ENCODE data around the gene IL1F10. TPM values are rescaled to one million over a fixed set of nuclear protein-coding genes. Genes with fewer than 3 reads are reported as not detected.

IL1F10 gene, protein sequence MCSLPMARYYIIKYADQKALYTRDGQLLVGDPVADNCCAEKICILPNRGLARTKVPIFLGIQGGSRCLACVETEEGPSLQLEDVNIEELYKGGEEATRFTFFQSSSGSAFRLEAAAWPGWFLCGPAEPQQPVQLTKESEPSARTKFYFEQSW
- total RNA-seq = not detected
- long read RNA-seq, donor 1 = 0 reads
- long read RNA-seq, donor 2 = 0 reads

DNA sequence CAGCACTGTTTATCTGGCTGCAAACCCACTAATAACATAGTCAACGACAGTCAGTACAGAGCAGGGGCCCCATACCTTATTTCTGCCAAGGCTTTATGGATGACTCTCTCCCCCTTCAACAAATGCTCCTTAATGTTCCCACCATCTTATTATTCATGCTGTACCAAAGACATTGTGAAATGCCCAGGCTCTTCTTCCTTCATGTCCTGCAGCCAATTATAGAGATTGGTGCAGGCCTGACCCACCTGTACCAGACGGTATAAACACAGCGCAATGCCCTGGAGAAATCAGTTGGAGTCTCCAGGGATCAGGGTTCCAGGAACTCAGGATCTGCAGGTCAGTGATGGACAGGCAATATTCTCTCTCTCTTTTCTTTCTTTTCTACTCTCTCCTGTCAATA, at the start of gene IL1F10:
Gene IL1F10 (plus strand): TSS at position 290 of the 400 bp plus-strand sequence. CDS start 4,769 bp downstream, outside the sequence.
- no peak for DNase-seq
- no peaks in the 10 kb centered on the region for H3K36me3 ChIP-seq (ENCODE audit: low read depth)
- intact Hi-C loops (cut with DNase I, micrococcal nuclease) = no loop called here
- no peak for ATAC-seq
- H3K9me3 ChIP-seq = no peaks in the 10 kb centered on the region
- H3K4me3 ChIP-seq = no peak within 1 kb of the TSS
- no peaks in the 10 kb centered on the region for H3K4me1 ChIP-seq (ENCODE audit: low read depth)
- TF ChIP-seq, protein P1, sequence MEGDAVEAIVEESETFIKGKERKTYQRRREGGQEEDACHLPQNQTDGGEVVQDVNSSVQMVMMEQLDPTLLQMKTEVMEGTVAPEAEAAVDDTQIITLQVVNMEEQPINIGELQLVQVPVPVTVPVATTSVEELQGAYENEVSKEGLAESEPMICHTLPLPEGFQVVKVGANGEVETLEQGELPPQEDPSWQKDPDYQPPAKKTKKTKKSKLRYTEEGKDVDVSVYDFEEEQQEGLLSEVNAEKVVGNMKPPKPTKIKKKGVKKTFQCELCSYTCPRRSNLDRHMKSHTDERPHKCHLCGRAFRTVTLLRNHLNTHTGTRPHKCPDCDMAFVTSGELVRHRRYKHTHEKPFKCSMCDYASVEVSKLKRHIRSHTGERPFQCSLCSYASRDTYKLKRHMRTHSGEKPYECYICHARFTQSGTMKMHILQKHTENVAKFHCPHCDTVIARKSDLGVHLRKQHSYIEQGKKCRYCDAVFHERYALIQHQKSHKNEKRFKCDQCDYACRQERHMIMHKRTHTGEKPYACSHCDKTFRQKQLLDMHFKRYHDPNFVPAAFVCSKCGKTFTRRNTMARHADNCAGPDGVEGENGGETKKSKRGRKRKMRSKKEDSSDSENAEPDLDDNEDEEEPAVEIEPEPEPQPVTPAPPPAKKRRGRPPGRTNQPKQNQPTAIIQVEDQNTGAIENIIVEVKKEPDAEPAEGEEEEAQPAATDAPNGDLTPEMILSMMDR (IDR thresholded peaks at IDR 0.05) = no peak

DNA sequence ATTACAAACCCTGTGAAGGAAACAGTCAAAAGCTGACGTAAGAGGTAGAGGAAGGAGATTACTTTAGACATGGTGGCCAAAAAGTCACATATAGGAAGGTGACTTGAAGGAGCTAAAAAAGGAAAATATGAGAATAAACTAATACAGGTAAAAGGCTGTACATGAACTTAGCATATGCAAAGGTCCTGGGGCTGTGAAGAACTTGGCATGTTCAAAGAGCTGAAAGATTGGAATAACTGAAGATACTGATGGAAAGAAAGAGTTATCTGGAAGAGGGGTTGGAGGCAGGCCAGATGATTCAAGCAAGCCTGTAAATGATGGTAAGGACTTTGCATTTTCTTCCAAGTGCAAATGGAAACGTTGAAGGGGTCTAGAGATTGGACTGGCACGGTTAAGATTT, 49.3 kb upstream of the IL1F10 start:
- Histone ChIP-seq H3K4me3 (no peak overlapping the region), H3K36me3 (ENCODE audit: low read depth) (no peaks in the 10 kb centered on the region), H3K9me3 (no peaks in the 10 kb centered on the region), H3K4me1 (ENCODE audit: low read depth) (no peaks in the 10 kb centered on the region)
- DNase-seq = no peak
- intact Hi-C loops (cut with DNase I, micrococcal nuclease) = no loop called here
- TF ChIP-seq, protein P1 (IDR thresholded peaks at IDR 0.05) = no peak
- no peak for ATAC-seq

DNA sequence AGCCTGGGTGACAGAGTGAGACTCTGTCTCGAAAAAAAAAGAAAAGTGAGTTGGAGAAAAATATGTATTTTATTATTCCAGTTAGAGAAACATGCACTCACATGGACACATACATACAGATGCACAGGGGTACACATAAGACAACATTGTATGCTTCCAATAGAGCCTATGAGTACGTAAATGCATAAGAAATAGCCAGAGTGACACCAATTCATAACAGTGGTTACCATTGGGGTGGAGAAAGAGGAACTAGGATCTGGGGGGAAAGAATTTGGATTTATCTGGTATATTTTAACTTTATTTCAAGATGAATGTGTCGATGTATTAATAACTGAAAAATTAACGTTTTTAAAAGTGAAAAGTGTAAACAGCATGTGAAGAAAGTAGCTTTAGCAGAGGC, 46.5 kb upstream of the IL1F10 start:
- H3K9me3 ChIP-seq = no peaks in the 10 kb centered on the region
- H3K4me1 ChIP-seq (ENCODE audit: low read depth) = no peaks in the 10 kb centered on the region
- H3K36me3 ChIP-seq (ENCODE audit: low read depth) = no peaks in the 10 kb centered on the region
- no peak overlapping the region for H3K4me3 ChIP-seq
- no peak for DNase-seq
- no peak for ATAC-seq
- TF ChIP-seq, protein P1 (IDR thresholded peaks at IDR 0.05) = no peak
- intact Hi-C loops (cut with DNase I, micrococcal nuclease) = no loop called here

GRCh38 chr2:113024764-113025163, 43.0 kb upstream of the IL1F10 start:
- Histone ChIP-seq H3K36me3 (ENCODE audit: low read depth) (no peaks in the 10 kb centered on the region), H3K4me1 (ENCODE audit: low read depth) (no peaks in the 10 kb centered on the region), H3K4me3 (no peak overlapping the region), H3K9me3 (no peaks in the 10 kb centered on the region)
- ATAC-seq (no peak), DNase-seq (no peak)
- TF ChIP-seq, protein P1 (IDR thresholded peaks at IDR 0.05) = no peak
- intact Hi-C loops (cut with DNase I, micrococcal nuclease) = no loop called here

DNA sequence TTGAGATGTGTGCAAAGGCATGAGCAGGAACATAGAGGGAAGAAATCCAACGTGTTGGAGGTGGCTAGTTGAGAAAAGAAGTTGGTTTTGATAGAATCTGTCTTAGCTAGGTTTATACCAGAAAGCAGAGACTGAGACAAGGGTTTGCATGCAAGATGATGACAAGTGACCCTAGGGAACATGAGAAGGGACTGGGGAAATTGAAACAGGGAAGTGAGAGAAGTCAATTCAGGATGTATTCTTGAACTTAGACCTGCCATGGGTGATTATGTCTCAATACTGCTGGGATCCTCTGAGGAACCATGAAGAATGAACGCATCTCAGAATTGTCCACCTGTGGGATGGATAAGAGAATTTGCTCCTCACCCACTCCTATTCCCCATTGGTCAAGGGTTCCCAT, 42.0 kb upstream of the IL1F10 start:
- ATAC-seq (no peak), DNase-seq (no peak)
- Histone ChIP-seq H3K9me3 (no peaks in the 10 kb centered on the region), H3K4me3 (no peak overlapping the region), H3K4me1 (ENCODE audit: low read depth) (no peaks in the 10 kb centered on the region), H3K36me3 (ENCODE audit: low read depth) (no peaks in the 10 kb centered on the region)
- TF ChIP-seq, protein P1 (IDR thresholded peaks at IDR 0.05) = no peak
- intact Hi-C loops (cut with DNase I, micrococcal nuclease) = no loop called here

DNA sequence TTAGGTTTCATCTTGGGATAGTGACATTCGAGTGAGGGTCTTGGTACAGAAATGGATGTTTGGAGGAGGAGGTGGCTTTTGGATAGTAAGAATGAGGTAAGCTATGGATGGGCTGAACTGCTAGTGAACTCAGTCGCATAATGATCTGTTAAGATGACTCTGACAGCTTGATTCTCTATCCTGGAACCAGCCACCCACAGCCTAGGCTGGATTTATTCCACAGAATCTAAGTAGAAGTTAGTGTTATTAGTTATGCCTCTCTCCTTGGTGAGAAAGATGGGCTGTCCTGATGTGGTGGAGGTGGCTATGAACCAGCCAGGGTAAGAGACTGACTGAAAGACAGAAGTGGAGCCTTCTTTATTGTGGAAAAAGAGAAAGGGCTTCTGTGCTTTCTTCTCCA, 40.1 kb upstream of the IL1F10 start:
- no peaks in the 10 kb centered on the region for H3K9me3 ChIP-seq
- no peaks in the 10 kb centered on the region for H3K36me3 ChIP-seq (ENCODE audit: low read depth)
- no peak overlapping the region for H3K4me3 ChIP-seq
- TF ChIP-seq, protein P1 (IDR thresholded peaks at IDR 0.05) = no peak
- intact Hi-C loops (cut with DNase I, micrococcal nuclease) = no loop called here
- ATAC-seq = no peak
- no peak for DNase-seq
- no peaks in the 10 kb centered on the region for H3K4me1 ChIP-seq (ENCODE audit: low read depth)

Measured in mucosa of descending colon (tissue), 3 donors.